Stimulated activated memory B cell treated with anti-CD40 and anti-IgM and Interleukin-4, amounts not matched to agents 10 μg/mL and 1 μg/mL and 100 μg/mL, for 72 hours (primary cell): ENCODE data around the gene EPHA10.

ENCODE experiments used
- ATAC-seq: fragments of 150-1000 bp; cut with Tn5 transposase; 2 replicates; pipeline ENCODE4 v1.10.0; 2021
- H3K27ac Mint-ChIP-seq: one replicate; pipeline ENCODE4 v1.8.0; 2022; ENCODE audit warnings: mild to moderate bottlenecking, mixed read lengths
- H3K27me3 Mint-ChIP-seq: one replicate; pipeline ENCODE4 v1.8.0; 2022; ENCODE audit warnings: mixed read lengths
- H3K36me3 Mint-ChIP-seq: one replicate; pipeline ENCODE4 v1.8.0; 2022; ENCODE audit warnings: mixed read lengths
- H3K4me1 Mint-ChIP-seq: one replicate; pipeline ENCODE4 v1.8.0; 2022; ENCODE audit warnings: mixed read lengths
- H3K4me3 Mint-ChIP-seq: one replicate; pipeline ENCODE4 v1.8.0; 2022; ENCODE audit warnings: mild to moderate bottlenecking, moderate library complexity, mixed read lengths
- H3K9me3 Mint-ChIP-seq: one replicate; pipeline ENCODE4 v1.8.0; 2022; ENCODE audit warnings: mixed read lengths

Gene EPHA10

GRCh38 chr1:37764888-37765441, at the start of gene EPHA10:
Gene EPHA10, minus strand, starts transcription at chr1:37765120. Its CDS starts 54 bp downstream, at chr1:37765066.
- Mint-ChIP-seq H3K9me3 (peaks cover 3% of the 10 kb centered on the region), H3K4me3 (peak within 1 kb of the TSS; percentile 62), H3K36me3 (peaks cover 6% of the 10 kb centered on the region), H3K4me1 (peaks cover 28% of the 10 kb centered on the region), H3K27me3 (peaks cover 74% of the 10 kb centered on the region), H3K27ac (no peak within 1 kb of the TSS)
- no peak for ATAC-seq

DNA sequence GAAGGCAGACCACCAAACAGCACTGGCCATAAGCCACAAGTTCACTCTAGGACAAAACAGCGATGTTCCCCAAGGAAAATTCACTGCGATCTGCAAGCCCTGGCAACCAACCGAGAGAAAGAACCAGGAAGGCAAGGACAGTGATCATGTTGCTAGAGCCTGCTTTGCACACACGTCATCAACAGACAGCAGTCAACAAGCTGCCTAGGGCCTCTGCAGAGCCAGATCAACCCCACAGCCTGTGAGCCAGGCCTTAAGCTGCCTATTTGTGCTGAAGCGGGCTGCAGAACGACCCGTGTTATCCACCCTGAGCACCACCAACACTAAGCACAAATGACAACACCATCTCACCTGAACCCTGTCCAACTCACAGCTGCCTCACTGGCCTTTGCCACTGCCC, 49.3 kb upstream of the EPHA10 start:
- peaks cover 25% of the 10 kb centered on the region for H3K4me1 Mint-ChIP-seq
- no peak overlapping the region for H3K27ac Mint-ChIP-seq
- H3K27me3 Mint-ChIP-seq: no peaks in the 10 kb centered on the region
- H3K4me3 Mint-ChIP-seq: no peak overlapping the region
- ATAC-seq: no peak
- H3K9me3 Mint-ChIP-seq: no peaks in the 10 kb centered on the region
- peaks cover 35% of the 10 kb centered on the region for H3K36me3 Mint-ChIP-seq

DNA sequence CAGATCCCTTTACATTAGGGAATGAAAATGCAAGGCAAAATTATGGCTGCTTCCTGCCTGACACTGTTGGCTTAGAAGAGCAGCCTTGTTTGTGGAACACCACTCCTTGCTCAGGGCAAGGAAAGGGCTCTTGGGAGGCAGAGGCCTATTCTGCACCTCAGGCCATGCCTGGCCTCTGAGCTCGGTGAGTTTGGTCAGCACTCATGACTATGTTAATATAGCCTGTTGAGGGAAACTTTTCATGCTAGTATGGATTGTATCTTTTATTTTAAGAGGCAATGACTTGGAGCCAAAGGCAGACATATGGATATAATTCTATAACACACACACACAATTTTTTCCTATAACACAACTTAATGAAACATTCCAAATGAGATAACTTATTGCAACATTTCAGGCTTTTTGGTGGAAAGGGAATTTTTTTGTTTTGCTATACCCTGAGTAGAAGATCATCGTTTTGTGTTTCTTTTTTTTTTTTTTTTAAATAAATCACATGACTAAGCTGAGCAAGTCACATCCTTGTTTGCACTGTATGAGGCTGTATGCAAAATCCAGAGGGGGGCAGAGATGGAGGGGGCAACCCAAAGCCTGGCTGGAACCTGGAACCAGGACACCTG, 48.7 kb upstream of the EPHA10 start:
- peaks cover 31% of the 10 kb centered on the region for H3K4me1 Mint-ChIP-seq
- H3K4me3 Mint-ChIP-seq: no peak overlapping the region
- no peaks in the 10 kb centered on the region for H3K9me3 Mint-ChIP-seq
- H3K36me3 Mint-ChIP-seq: peaks cover 39% of the 10 kb centered on the region
- H3K27me3 Mint-ChIP-seq: no peaks in the 10 kb centered on the region
- no peak overlapping the region for H3K27ac Mint-ChIP-seq
- ATAC-seq: no peak

GRCh38 chr1:37811027-37811655, 46.2 kb upstream of the EPHA10 start:
- ATAC-seq: no peak
- H3K27ac Mint-ChIP-seq: peak overlapping the region; percentile 53

GRCh38 chr1:37809942-37810341, 45.0 kb upstream of the EPHA10 start:
- Mint-ChIP-seq H3K9me3 (no peaks in the 10 kb centered on the region), H3K4me3 (no peak overlapping the region), H3K27me3 (no peaks in the 10 kb centered on the region), H3K27ac (peak overlapping the region; percentile 53), H3K36me3 (peaks cover 20% of the 10 kb centered on the region), H3K4me1 (peaks cover 37% of the 10 kb centered on the region)
- ATAC-seq: no peak

More at GRCh38 chr1:37811027-37811655, 46.2 kb upstream of the EPHA10 start:
- peaks cover 28% of the 10 kb centered on the region for H3K36me3 Mint-ChIP-seq
- H3K4me3 Mint-ChIP-seq: no peak overlapping the region
- no peaks in the 10 kb centered on the region for H3K9me3 Mint-ChIP-seq
- peaks cover 37% of the 10 kb centered on the region for H3K4me1 Mint-ChIP-seq
- no peaks in the 10 kb centered on the region for H3K27me3 Mint-ChIP-seq

DNA sequence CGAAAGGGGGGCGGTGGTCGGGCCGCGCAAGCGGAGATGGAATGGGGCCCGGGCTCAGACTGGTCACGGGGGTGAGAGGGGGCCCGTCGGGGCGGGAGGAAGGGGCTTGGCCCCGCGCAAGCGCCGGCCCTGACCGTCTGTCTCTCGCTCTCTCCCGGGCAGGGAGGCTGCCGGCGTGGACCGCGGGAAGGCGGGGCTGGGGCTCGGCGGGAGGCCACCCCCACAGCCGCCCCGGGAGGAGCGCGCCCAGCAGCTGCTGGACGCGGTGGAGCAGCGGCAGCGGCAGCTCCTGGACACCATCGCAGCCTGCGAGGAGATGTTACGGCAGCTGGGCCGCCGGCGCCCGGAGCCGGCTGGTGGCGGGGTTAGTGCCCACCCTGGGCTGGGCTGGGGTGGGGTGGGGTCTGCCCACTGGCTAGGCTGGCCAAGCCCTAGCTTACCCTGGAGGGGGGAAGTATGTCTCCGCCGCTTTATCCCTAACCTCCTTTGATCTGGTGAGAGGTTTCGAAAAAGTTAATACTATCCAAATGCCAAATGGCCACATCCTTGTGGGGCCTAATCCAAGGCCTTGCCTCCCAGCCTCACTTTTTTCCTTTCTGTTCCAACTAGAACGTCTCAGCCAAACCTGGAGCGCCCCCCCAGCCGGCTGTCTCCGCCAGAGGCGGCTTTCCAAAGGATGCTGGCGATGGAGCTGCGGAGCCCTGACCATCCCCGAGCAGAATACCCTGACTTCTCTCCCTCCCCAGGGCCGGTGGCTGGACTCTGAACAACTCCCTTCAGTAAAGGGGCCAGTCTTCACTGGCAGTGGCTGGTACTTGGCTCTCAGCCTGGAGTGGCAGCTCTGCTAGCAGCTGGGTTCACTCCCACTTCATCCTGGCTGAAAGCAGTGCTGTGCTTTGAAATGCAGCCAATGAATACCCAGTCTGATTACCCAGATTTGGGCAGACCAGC, 43.7 kb upstream of the EPHA10 start:
- peak; percentile 77 for ATAC-seq
- Mint-ChIP-seq H3K27me3 (no peaks in the 10 kb centered on the region), H3K27ac (peak overlapping the region; percentile 88), H3K9me3 (no peaks in the 10 kb centered on the region), H3K4me1 (peaks cover 43% of the 10 kb centered on the region), H3K4me3 (peak overlapping the region; percentile 87), H3K36me3 (peaks cover 21% of the 10 kb centered on the region)

GRCh38 chr1:37807555-37808368, 42.8 kb upstream of the EPHA10 start, which contains the start of the genes C1orf122 and YRDC:
Gene C1orf122, plus strand, starts transcription at chr1:37807790. Its CDS starts 615 bp downstream, at chr1:37808405.
Gene YRDC, minus strand, starts transcription at chr1:37808208. Its CDS starts 28 bp downstream, at chr1:37808180.
- Mint-ChIP-seq H3K9me3 (no peaks in the 10 kb centered on the region), H3K27ac (peak within 1 kb of the TSS; percentile 88), H3K4me3 (peak within 1 kb of the TSS; percentile 87), H3K4me1 (peaks cover 44% of the 10 kb centered on the region), H3K27me3 (no peaks in the 10 kb centered on the region), H3K36me3 (peaks cover 28% of the 10 kb centered on the region)
- ATAC-seq: peak; percentile 96

DNA sequence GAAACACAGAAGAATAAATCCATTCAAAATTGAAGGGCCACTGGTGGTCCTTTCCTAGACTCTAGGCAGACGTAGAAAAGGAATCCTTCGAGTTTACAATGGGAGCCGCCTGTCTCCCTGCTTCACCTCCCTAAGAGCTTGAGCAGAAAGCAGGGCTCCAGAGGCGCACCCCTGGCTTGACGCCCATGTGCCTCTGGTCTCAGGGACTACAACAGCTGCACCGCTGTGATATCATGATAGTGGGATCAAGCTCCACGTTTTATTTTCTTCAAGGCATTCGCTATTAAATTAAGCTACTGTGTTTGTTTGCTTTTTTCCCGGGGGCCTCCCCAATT, 42.3 kb upstream of the EPHA10 start:
- Mint-ChIP-seq H3K36me3 (peaks cover 33% of the 10 kb centered on the region), H3K9me3 (no peaks in the 10 kb centered on the region), H3K4me1 (peaks cover 49% of the 10 kb centered on the region)

DNA sequence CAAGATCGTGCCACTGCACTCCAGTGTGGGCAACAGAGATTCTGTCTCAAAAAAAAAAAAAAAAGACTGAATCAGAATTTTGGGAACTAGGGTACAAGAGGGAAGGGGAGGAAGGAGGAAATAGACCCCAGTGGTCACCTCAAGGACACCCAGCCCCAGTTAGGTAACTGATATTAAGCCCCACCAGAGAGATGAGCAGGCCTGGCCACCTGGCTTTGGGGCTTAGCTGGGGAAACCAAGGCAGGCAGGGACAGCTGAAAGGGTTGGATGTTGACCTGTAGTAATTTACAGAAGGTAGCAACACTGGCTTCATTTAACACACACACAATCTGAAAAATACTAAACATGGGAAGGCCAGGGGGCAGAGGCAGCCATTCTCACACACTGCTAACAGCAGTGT, 37.5 kb upstream of the EPHA10 start:
- no peaks in the 10 kb centered on the region for H3K9me3 Mint-ChIP-seq
- no peak overlapping the region for H3K4me3 Mint-ChIP-seq
- H3K4me1 Mint-ChIP-seq: peaks cover 18% of the 10 kb centered on the region
- H3K36me3 Mint-ChIP-seq: peaks cover 62% of the 10 kb centered on the region
- ATAC-seq: no peak
- no peak overlapping the region for H3K27ac Mint-ChIP-seq
- H3K27me3 Mint-ChIP-seq: no peaks in the 10 kb centered on the region

More for the DNA sequence above, 42.3 kb upstream of the EPHA10 start:
- ATAC-seq: no peak
- no peaks in the 10 kb centered on the region for H3K27me3 Mint-ChIP-seq
- H3K4me3 Mint-ChIP-seq: peak overlapping the region; percentile 85
- peak overlapping the region; percentile 88 for H3K27ac Mint-ChIP-seq

- peak overlapping the region; percentile 50 for H3K27ac Mint-ChIP-seq
- H3K4me1 Mint-ChIP-seq: peaks cover 32% of the 10 kb centered on the region
- H3K36me3 Mint-ChIP-seq: peaks cover 40% of the 10 kb centered on the region
- ATAC-seq: no peak
- no peak overlapping the region for H3K4me3 Mint-ChIP-seq
- no peaks in the 10 kb centered on the region for H3K9me3 Mint-ChIP-seq
- H3K27me3 Mint-ChIP-seq: no peaks in the 10 kb centered on the region
Observed at GRCh38 chr1:37797750-37798345, 32.9 kb upstream of the EPHA10 start.

GRCh38 chr1:37795340-37796125, 30.6 kb upstream of the EPHA10 start:
- peak overlapping the region; percentile 80 for H3K4me3 Mint-ChIP-seq
- no peak for ATAC-seq
- H3K27ac Mint-ChIP-seq: peak overlapping the region; percentile 79
- no peaks in the 10 kb centered on the region for H3K9me3 Mint-ChIP-seq
- H3K4me1 Mint-ChIP-seq: peaks cover 25% of the 10 kb centered on the region
- H3K36me3 Mint-ChIP-seq: peaks cover 25% of the 10 kb centered on the region
- peaks cover 14% of the 10 kb centered on the region for H3K27me3 Mint-ChIP-seq

GRCh38 chr1:37794372-37795339, 29.7 kb upstream of the EPHA10 start:
- peaks cover 14% of the 10 kb centered on the region for H3K27me3 Mint-ChIP-seq
- H3K4me1 Mint-ChIP-seq: peaks cover 25% of the 10 kb centered on the region

More at GRCh38 chr1:37794372-37795339, 29.7 kb upstream of the EPHA10 start:
- Mint-ChIP-seq H3K36me3 (peaks cover 18% of the 10 kb centered on the region), H3K9me3 (no peaks in the 10 kb centered on the region), H3K27ac (peak overlapping the region; percentile 79), H3K4me3 (peak overlapping the region; percentile 80)
- ATAC-seq: peak; percentile 50
